ENCODE data around the gene PEF1.

Gene PEF1

GRCh38 chr1:31587720-31588423 lies 56.8 kb downstream of the PEF1 start:
- TF ChIP-seq TEAD4 (IDR thresholded peaks at IDR 0.05) (no peak), TCF12 (IDR thresholded peaks at IDR 0.05; ENCODE audit: low read depth) (peak; percentile 66), RAD21 (IDR thresholded peaks at IDR 0.05; ENCODE audit: low read depth) (peak; percentile 36; the same call in 1 of the 2 replicates), NFIC (IDR thresholded peaks at IDR 0.05) (peak; percentile 83), YY1 (IDR thresholded peaks at IDR 0.05; ENCODE audit: low read depth) (no peak), ZBTB7A (IDR thresholded peaks at IDR 0.05; ENCODE audit: low read depth) (no peak), CEBPB (IDR thresholded peaks at IDR 0.05) (no peak), TAF1 (IDR thresholded peaks at IDR 0.05; ENCODE audit: low read depth) (no peak), REST (IDR thresholded peaks at IDR 0.05; ENCODE audit: low read depth) (no peak), CREB1 (IDR thresholded peaks at IDR 0.05; ENCODE audit: low read depth) (no peak), EGR1 (IDR thresholded peaks at IDR 0.05) (no peak), EP300 (IDR thresholded peaks at IDR 0.05; ENCODE audit: borderline replicate concordance) (peak; percentile 76; the same call in 1 of the 2 replicates), MAX (IDR thresholded peaks at IDR 0.05) (no peak; the same call in 1 of the 2 replicates), USF1 (IDR thresholded peaks at IDR 0.05) (no peak), FOXM1 (IDR thresholded peaks at IDR 0.05; ENCODE audit: borderline replicate concordance, low read depth) (no peak)

GRCh38 chr1:31586376-31587327 lies 58.0 kb downstream of the PEF1 start:
- TF ChIP-seq FOXM1 (IDR thresholded peaks at IDR 0.05; ENCODE audit: borderline replicate concordance, low read depth) (no peak), TAF1 (IDR thresholded peaks at IDR 0.05; ENCODE audit: low read depth) (no peak), CREB1 (IDR thresholded peaks at IDR 0.05; ENCODE audit: low read depth) (no peak), EGR1 (IDR thresholded peaks at IDR 0.05) (no peak), REST (IDR thresholded peaks at IDR 0.05; ENCODE audit: low read depth) (no peak), YY1 (IDR thresholded peaks at IDR 0.05; ENCODE audit: low read depth) (no peak), TEAD4 (IDR thresholded peaks at IDR 0.05) (no peak), EP300 (IDR thresholded peaks at IDR 0.05; ENCODE audit: borderline replicate concordance) (no peak), MAX (IDR thresholded peaks at IDR 0.05) (no peak), USF1 (IDR thresholded peaks at IDR 0.05) (no peak), ZBTB7A (IDR thresholded peaks at IDR 0.05; ENCODE audit: low read depth) (no peak), CEBPB (IDR thresholded peaks at IDR 0.05) (no peak), RAD21 (IDR thresholded peaks at IDR 0.05; ENCODE audit: low read depth) (no peak), NFIC (IDR thresholded peaks at IDR 0.05) (no peak), TCF12 (IDR thresholded peaks at IDR 0.05; ENCODE audit: low read depth) (no peak)

- no peak for TF ChIP-seq TAF1 (IDR thresholded peaks at IDR 0.05; ENCODE audit: low read depth)
- no peak for TF ChIP-seq NFIC (IDR thresholded peaks at IDR 0.05)
- TF ChIP-seq EP300 (IDR thresholded peaks at IDR 0.05; ENCODE audit: borderline replicate concordance), result no peak
- TF ChIP-seq YY1 (IDR thresholded peaks at IDR 0.05; ENCODE audit: low read depth), result no peak
- TF ChIP-seq CREB1 (IDR thresholded peaks at IDR 0.05; ENCODE audit: low read depth), result no peak
- no peak for TF ChIP-seq CEBPB (IDR thresholded peaks at IDR 0.05)
- no peak for TF ChIP-seq MAX (IDR thresholded peaks at IDR 0.05)
- TF ChIP-seq REST (IDR thresholded peaks at IDR 0.05; ENCODE audit: low read depth), result no peak
- TF ChIP-seq TCF12 (IDR thresholded peaks at IDR 0.05; ENCODE audit: low read depth), result no peak
- no peak for TF ChIP-seq ZBTB7A (IDR thresholded peaks at IDR 0.05; ENCODE audit: low read depth)
- TF ChIP-seq USF1 (IDR thresholded peaks at IDR 0.05), result no peak
These were observed 58.8 kb downstream of the PEF1 start for GRCh38 chr1:31585736-31586365.
